Measurements from ENCODE around the gene ZNF48. TPM values are rescaled to one million over a fixed set of nuclear protein-coding genes. Genes with fewer than 3 reads are reported as not detected.

The ZNF48 gene
- polyA plus RNA-seq (ENCODE audit: insufficient read length in 4 of 4): 10 to 100 TPM; 10.1 to 15.4 (median 13.1) TPM

- peak in 3 of 4 donors; percentile 77 to 79 (median 78) for DNase-seq (ENCODE audit: low read depth in 4 of 4, low spot score in 3 of 4)
These were observed at the start of gene ZNF48 for GRCh38 chr16:30395155-30395991. Gene ZNF48 (plus strand): TSS chr16:30395420. CDS start chr16:30395795, 375 bp downstream.

DNA sequence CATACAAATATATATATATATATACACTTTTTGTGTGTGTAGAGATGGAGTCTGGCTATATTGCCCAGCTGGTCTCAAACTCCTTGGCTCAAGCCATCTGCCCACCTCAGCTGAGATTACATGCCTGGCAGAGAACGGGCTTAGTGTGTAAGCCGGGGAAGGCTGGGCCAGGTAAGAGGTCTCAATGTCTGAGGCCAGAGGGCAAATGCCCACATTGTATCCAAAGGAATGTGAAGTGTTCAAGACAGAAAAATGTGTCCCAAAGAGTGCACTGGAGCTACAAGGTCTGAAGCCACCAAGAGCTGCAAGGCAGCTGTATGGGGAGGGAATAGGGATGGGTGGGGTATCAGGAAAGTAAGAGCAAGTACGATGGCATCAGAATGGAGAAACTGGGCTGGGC lies 48.9 kb upstream of the ZNF48 start:
- no peak for DNase-seq (ENCODE audit: low read depth in 4 of 4, low spot score in 3 of 4)

DNA sequence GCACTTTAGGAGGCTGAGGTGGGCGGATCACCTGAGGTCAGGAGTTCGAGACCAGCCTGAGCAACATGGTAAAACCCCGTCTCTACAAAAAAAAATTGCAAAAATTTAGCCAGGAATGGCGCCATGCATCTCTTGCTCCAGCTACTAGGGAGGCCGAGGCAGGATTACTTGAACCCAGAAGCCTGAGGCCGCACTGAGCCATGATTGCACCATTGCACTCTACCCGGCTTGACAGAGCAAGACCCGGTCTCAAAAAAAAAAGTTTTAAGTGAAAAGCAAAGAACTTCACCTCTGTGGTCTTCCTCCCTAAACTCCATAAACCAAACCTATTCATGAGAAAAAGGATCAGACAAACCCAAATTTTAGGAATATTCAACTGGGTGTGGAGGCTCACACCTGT lies 47.1 kb upstream of the ZNF48 start:
- DNase-seq (ENCODE audit: low read depth in 4 of 4, low spot score in 3 of 4): no peak

- DNase-seq (ENCODE audit: low read depth in 4 of 4, low spot score in 3 of 4): no peak
These were observed 46.3 kb upstream of the ZNF48 start for GRCh38 chr16:30348929-30349328.

DNA sequence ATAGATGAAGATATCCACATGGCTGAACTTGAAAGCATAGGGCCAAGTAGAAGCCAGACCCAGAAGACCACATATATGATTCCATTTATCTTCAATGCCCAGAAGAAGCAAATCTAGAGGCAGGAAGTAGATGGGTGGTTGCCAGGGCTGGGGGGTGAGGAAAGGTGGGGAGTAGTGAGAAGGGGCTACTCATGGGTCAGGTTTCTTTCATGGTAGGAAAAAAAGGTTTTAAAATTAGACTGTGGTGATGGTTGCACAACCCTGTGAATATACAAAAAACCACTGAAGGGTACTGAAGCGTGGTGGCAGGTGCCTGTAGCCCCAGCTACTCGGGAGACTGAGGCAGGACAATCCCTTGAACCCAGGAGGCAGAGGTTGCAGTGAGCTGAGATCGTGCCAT lies 45.5 kb upstream of the ZNF48 start:
- DNase-seq (ENCODE audit: low read depth in 4 of 4, low spot score in 3 of 4): no peak

- no peak for DNase-seq (ENCODE audit: low read depth in 4 of 4, low spot score in 3 of 4)
These were observed 44.9 kb upstream of the ZNF48 start for GRCh38 chr16:30350134-30350871.

DNA sequence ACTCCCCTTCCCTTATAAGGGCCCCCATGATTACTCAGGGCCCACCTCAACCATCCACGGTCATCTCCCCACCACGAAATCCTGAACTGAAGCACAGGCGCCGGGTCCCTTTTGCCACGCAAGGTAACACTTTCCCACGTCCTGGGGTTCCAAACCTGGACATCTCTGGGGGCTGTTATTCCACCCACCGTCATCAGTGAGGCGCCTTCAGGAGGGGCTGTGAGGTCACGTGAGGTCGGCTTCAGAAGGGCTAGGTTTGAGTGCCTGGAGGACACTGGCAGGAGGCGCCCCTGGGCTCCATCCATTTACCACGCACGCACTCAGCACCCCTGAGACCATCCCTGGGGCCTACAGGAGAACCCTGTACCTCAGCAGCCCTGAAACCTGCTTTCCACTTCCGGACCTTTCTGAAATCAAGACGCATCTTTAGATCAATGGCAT lies 44.2 kb upstream of the ZNF48 start:
- DNase-seq (ENCODE audit: low read depth in 4 of 4, low spot score in 3 of 4): no peak

DNA sequence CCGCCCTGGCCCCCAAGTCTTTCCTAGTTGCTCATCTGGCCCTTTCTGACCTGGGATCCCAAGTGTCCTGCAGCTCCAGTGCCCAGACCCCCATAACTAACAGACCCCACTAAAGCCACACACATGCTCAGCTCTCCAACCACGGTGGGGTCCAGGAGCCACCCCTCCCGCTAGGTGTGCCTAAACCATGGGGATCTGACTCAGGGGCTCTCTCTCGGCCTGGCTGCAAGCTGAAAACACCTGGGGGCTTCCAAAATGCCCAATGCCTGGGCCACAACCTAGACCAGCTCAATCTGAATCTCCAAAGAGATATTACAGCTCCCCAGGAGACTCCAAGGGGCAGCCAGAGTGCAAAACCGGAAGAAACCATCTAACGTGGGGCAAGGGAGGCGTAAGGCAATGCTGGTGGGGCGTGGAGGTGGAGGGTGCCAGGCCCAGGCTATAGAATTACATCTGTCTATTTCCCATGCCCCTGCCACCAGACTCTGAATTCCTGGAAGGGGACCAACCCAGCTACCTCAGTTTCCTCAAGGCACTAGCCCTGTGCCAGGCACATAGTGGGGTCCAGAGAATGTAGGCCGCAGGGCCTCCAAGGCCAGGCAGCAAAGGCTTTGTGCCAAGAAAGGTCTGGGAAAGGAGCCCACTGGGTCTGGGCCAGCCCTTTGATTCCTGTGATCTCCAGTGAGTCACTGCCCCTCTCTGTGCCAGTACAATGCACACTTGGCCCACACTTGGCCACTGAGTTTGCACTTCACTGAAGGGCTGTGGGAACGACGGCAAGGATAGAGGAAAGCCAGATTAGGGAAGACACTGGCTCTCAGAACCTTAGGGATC lies 43.4 kb upstream of the ZNF48 start:
- no peak for DNase-seq (ENCODE audit: low read depth in 4 of 4, low spot score in 3 of 4)

- no peak for DNase-seq (ENCODE audit: low read depth in 4 of 4, low spot score in 3 of 4)
These were observed 42.5 kb upstream of the ZNF48 start for GRCh38 chr16:30352488-30353401.

- DNase-seq (ENCODE audit: low read depth in 4 of 4, low spot score in 3 of 4): no peak
These were observed 41.6 kb upstream of the ZNF48 start for GRCh38 chr16:30353438-30354129.

- no peak for DNase-seq (ENCODE audit: low read depth in 4 of 4, low spot score in 3 of 4)
These were observed 40.6 kb upstream of the ZNF48 start for GRCh38 chr16:30354423-30355143.

DNA sequence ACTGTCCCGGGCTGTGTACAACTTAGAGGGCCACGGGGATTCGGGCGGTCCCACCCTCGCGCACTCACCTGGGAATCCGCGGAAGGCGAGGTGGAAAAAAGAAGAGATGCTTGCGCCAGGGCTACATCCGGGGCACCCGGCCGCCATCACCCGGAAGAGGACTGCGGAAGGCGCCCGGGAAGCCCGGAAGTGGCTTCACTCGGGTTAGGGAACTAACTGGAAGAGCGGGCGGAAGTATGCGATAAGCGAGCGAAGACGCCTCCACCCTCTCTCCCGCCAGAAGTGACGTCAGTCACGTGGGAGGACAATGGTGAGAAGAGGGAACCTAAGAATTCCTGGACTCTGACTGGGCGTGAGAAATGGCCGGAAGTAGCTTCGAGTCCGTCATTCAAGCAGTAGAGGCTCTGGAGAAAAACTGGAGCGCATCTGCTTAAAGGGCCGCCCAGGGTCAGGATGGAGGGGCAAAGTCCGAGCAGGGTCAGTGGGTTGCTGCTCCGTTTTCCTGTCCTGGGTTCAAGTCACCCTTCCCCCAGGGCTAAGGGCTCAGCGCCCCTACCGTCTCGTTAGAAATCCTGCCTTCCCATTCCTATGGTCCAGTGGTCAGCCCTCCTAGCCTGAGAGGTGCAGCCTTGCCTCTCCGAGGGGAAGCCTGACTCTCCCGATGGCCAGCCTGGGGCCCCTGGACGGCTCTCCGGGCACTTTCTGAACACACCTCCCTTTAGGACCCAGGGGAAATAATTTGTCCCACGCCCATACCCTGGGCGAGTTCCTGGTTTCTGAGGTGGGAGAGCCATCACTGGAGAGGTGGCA lies 39.9 kb upstream of the ZNF48 start, which contains the start of gene CD2BP2:
Gene CD2BP2 (minus strand): TSS at position 165 of the 810 bp plus-strand sequence. CDS start 627 bp downstream, outside the sequence.
- DNase-seq (ENCODE audit: low read depth in 4 of 4, low spot score in 3 of 4): peak; percentile 99 to 100 (median 99)

GRCh38 chr16:30355954-30356308 lies 39.3 kb upstream of the ZNF48 start:
- DNase-seq (ENCODE audit: low read depth in 4 of 4, low spot score in 3 of 4): no peak

DNA sequence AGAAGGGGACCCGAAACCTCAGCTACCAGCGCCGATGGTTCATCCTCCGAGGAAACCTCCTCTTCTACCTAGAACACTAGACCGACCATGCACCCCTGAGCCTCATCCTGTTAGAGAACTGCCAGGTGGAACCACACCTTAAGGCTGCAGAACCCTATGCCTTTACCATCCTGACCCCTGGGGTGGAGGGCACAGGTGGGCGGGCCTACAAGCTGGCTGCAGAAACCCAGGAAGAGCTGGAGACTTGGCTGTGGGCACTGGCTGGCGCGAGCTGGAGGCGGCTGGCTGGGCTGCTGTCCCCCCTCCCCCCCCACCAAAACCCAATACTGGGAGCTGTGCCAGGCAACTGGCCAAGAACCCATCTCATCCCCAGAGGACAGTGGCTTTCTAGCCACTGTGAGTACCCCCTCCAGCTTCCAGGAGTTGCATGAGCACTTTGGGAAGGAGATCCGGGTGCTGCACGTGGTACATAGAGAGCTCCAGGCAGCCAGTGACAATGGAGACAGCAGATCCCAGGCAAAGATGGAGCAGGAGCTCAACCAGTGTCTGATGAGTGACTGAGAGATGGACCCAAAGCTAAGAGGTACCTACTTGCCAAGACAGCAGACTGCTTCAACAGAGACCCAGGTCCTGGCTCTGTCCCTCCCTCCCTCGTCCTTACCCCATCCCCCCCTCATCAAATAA lies 38.7 kb upstream of the ZNF48 start:
- DNase-seq (ENCODE audit: low read depth in 4 of 4, low spot score in 3 of 4): no peak

DNA sequence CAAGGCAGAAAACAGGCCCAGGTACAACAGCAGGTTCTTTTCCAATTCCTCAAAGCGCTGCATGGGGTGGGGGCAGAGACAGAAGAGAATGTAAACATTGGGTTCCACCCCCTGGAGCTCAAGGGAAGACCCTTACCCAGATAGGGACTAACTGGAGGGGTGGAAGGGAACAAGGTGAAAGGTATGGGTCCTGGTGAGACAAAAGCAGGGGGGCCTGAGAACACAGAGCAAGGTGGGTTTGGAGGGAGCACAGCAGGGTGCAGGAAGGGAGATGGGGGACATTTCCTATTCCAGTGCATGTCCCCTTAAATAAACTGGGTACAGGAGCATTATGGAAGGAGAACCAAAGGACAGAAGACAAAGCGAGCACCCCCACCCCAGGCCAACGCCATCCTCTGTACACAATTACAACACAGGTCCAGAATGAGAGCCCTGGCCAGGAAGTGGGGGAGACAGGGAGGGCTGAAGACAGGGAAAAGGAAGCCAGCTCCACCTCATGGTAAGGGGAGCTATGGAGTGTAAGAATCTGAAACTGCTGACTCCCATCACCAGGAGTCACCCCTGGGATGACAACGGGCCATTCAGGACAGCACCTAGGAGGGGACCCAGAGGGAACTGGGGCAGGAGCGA lies 38.0 kb upstream of the ZNF48 start:
- DNase-seq (ENCODE audit: low read depth in 4 of 4, low spot score in 3 of 4): no peak

DNA sequence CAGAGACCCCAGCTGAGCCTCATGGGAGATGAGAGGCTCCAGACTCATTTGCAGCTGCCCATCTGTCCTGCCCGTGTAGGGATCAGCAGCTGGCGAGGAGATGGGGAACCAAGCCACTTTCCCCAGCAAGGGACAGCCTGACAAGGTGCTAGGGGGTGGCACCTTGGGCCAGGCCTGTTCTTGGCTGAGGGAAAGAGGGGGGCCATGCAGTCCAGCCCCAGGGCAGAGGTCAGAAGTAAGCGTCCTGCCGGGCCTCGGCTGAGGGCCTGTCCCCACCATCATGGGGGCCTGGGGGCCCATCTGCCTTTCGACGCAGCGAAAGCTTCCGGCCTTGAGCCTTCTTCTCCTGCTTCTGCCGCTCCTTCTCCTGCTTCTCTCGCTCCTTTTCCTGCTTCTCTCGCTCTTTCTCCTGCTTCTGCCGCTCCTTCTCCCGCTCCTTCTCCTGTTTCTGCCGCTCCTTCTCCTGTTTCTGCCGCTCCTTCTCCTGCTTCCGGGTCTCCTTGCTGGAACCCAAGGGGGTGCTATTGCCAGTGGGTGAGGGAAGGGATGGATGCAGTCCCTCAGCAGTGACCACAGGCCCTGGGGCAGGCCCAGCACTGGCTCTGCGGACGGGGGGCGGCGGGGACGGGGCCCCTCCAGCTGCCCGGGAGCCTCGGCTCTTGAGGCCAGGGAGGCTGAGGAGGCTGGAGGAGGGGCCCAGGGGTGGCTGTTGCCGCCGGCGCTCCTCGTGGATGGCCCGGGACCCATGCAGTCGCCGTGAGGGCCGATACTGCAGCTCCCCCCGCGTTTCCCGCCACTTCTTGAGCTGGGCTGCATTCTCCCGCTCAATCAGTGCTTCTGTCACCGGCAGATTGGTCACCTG lies 37.3 kb upstream of the ZNF48 start:
- no peak for DNase-seq (ENCODE audit: low read depth in 4 of 4, low spot score in 3 of 4)

Measured in left renal pelvis (tissue), 4 donors.